ENCODE measurements around the gene KCNG4. TPM values are rescaled to one million over a fixed set of nuclear protein-coding genes. Genes with fewer than 3 reads are reported as not detected.

The KCNG4 gene
- total and polyA plus RNA-seq, 2 of the 8 experiments (the other 6 are each of a cell fraction or from before 2014, with no cell fraction given): not detected

- TF ChIP-seq TBP (IDR thresholded peaks at IDR 0.05; ENCODE audit: low read depth, low read length) (no peak), GABPA (IDR thresholded peaks at IDR 0.05; ENCODE audit: borderline replicate concordance, insufficient read depth, low read length) (no peak)
These were observed 18.5 kb upstream of the KCNG4 start (continued) for GRCh38 chr16:84258266-84258665.

Data from H1 (cell line).